ENCODE measurements around the gene ANXA2. TPM values are rescaled to one million over a fixed set of nuclear protein-coding genes. Genes with fewer than 3 reads are reported as not detected.

The ANXA2 gene
- total RNA-seq, result 2,729 and 3,321 TPM in 2 replicates

GRCh38 chr15:60397772-60398445 lies at the start of gene ANXA2:
Gene ANXA2 (minus strand): TSS chr15:60397986. CDS start chr15:60386075, 11,911 bp downstream.

Other genes with a start within 250 kb of the ANXA2 start
- 29.7 and 49.8 TPM in 2 replicates for gene ICE2, start 81.2 kb upstream of the ANXA2 start, total RNA-seq

All from nasal cavity respiratory epithelium epithelial cell of viscerocranial mucosa (primary cell).